Liver (tissue), 9 donors: ENCODE data around the gene SRGAP1. TPM values are rescaled to one million over a fixed set of nuclear protein-coding genes. Genes with fewer than 3 reads are reported as not detected.
A peak's percentile ranks its signal among the peaks of the same experiment; 100 is the strongest.

Source experiments
- DNase-seq: peaks from one replicate; pipeline ENCODE4 v3.0.0-alpha.2; 2017; ENCODE audit warnings: low spot score
- H3K27ac ChIP-seq, 2 donors: one replicate each; pipeline ENCODE4 v1.7.0; 2013; ENCODE audit warnings: inconsistent platforms in 2 of 2, low read length in 2 of 2, control low read depth in 1 of 2, low read depth in 1 of 2, mild to moderate bottlenecking in 1 of 2
- H3K27me3 ChIP-seq, 4 donors: one replicate each; pipeline versions ENCODE4 v1.6.1 to v1.7.0; 2013; ENCODE audit warnings: low read length in 3 of 4, inconsistent platforms in 1 of 4, mild to moderate bottlenecking in 1 of 4, moderate library complexity in 1 of 4; ENCODE audit not compliant: control insufficient read depth in 4 of 4, insufficient read depth in 4 of 4
- H3K36me3 ChIP-seq, 4 donors: one replicate each; pipeline versions ENCODE4 v1.6.1 to v1.7.0; 2013; ENCODE audit warnings: low read length in 3 of 4, mild to moderate bottlenecking in 3 of 4, low read depth in 1 of 4, moderate library complexity in 1 of 4; ENCODE audit not compliant: control insufficient read depth in 4 of 4, insufficient read depth in 3 of 4
- H3K4me1 ChIP-seq, 4 donors: one replicate each; pipeline versions ENCODE4 v1.6.1 to v1.7.0; 2013; ENCODE audit warnings: low read length in 3 of 4, mild to moderate bottlenecking in 3 of 4, moderate library complexity in 1 of 4; ENCODE audit not compliant: control insufficient read depth in 4 of 4, insufficient read depth in 4 of 4
- H3K4me3 ChIP-seq, 3 donors: one replicate each; pipeline versions ENCODE4 v1.6.1 to v1.7.0; 2013; ENCODE audit warnings: low read length in 3 of 3, control low read depth in 1 of 3, low read depth in 1 of 3, mild to moderate bottlenecking in 1 of 3
- H3K9ac ChIP-seq, 2 donors: one replicate each; pipeline ENCODE4 v1.7.0; 2013; ENCODE audit warnings: low read length in 2 of 2, mild to moderate bottlenecking in 2 of 2, moderate library complexity in 2 of 2, control low read depth in 1 of 2, low read depth in 1 of 2
- H3K9me3 ChIP-seq, 4 donors: one replicate each; pipeline versions ENCODE4 v1.6.1 to v1.7.0; 2013; ENCODE audit warnings: low read length in 3 of 4; ENCODE audit not compliant: control insufficient read depth in 4 of 4
- EGR1 ChIP-seq, 2 donors: IDR thresholded peaks; 2 replicates each; pipeline ENCODE4 v1.6.1; 2016 to 2018; ENCODE audit warnings: antibody characterized with exemption in 2 of 2, low read depth in 2 of 2
- FOXA1 ChIP-seq: IDR thresholded peaks from 2 replicates; pipeline ENCODE4 v1.6.1; 2016; ENCODE audit warnings: antibody characterized with exemption
- GABPA ChIP-seq, 2 donors: IDR thresholded peaks in 1 of 2; conservative IDR thresholded peaks in 1 of 2; 2 replicates each; pipeline ENCODE4 v1.6.1; 2016; ENCODE audit warnings: antibody characterized with exemption in 2 of 2, mild to moderate bottlenecking in 1 of 2, moderate library complexity in 1 of 2
- HNF4A ChIP-seq, 2 donors: conservative IDR thresholded peaks; 2 replicates each; pipeline ENCODE4 v1.6.1; 2016; ENCODE audit warnings: antibody characterized with exemption in 2 of 2, mild to moderate bottlenecking in 2 of 2
- HNF4G ChIP-seq: IDR thresholded peaks from 2 replicates; pipeline ENCODE4 v1.6.1; 2016; ENCODE audit warnings: antibody characterized with exemption
- RAD21 ChIP-seq, 2 donors: IDR thresholded peaks; 2 replicates each; pipeline ENCODE4 v1.6.1; 2016; ENCODE audit warnings: antibody characterized with exemption in 2 of 2, mild to moderate bottlenecking in 2 of 2
- YY1 ChIP-seq: IDR thresholded peaks from 2 replicates; pipeline ENCODE4 v1.6.1; 2016; ENCODE audit warnings: antibody characterized with exemption, mild to moderate bottlenecking
- WGBS: extraction: QIAGEN DNeasy Blood & Tissue Kit; methylation state at CpG from one replicate; pipeline ENCODE4 v1.1.7; 2013; 5-methylcytosine and 5-hydroxymethylcytosine counted together
- polyA plus RNA-seq, 2 donors: library from polyadenylated mRNA; stranded (reverse) in 1 of 2; unstranded in 1 of 2; fragments of 200-250 nt in 1 of 2; fragments of >200 nt in 1 of 2; fragmentation: Nextera tagmentation in 1 of 2; extraction: Ambion mirVana in 1 of 2; gene quantifications; one replicate each; pipeline versions ENCODE4 v1.2.1 to v1.2.3, GENCODE V29; 2013 to 2015
- total RNA-seq, 2 donors: library from RNA; depleted of rRNA; stranded (reverse); fragments of >200 nt; gene quantifications; one replicate each; pipeline ENCODE4 v1.2.3, GENCODE V29; 2014
- TF ChIP-seq, protein P1 (sequence below): IDR thresholded peaks from 2 replicates; pipeline ENCODE4 v1.6.1; 2016; ENCODE audit warnings: antibody characterized with exemption
- TF ChIP-seq, protein P2 (sequence below): IDR thresholded peaks from 2 replicates; pipeline ENCODE4 v1.6.1; 2016; ENCODE audit warnings: antibody characterized with exemption, mild to moderate bottlenecking
- TF ChIP-seq, protein P3 (sequence below): fragments of 150-350 bp; IDR thresholded peaks from 2 replicates; pipeline ENCODE4 v1.5.1; 2017; ENCODE audit warnings: improper control_type of control experiment, low read depth, low read length; ENCODE audit not compliant: missing input control
- donor health status: healthy.
- donor health status: healthy.
- donor health status: healthy.
- donor health status: healthy.
- donor health status: healthy.

Gene SRGAP1
- total and polyA plus RNA-seq, 4 donors, result 0.28 to 1.3 (median 0.85) TPM

DNA sequence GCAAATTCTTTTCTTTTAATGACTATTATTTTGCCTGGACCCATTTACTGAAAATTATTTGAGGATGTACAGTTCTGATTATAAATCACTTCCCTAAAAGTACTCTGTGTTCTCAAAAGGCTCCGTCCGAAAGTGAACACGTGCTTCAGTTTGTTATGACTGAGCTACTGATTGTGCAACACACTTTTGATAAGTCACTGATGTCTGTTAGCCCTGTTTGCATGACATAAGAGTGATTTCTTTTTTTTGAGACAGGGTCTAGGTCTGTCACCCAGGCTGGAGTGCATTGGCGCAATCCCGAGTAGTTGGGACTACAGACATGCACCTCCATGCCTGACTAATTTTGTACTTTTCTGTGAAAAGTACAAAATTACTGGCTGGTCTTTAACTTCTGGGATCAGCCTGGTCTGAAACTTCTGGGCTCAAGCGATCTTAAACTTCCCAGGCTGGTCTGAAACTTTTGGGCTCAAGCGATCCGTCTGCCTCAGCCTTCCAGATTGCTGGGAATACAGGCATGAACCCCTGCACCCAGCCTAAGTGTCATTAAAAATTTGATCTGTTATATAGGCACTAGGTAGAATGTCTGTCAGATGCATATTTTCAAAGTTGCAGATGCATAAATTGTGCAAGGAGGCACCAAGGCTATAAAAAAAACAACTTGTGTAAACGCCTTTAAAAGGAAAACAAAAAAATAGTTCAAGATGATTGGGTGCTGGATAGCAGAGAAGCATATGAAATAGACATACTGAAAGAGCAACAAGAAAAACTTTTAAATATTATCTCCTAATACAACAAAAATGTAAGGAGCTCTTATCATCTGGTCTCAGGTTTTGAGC lies 111.5 kb downstream of the SRGAP1 start (continued):
- TF ChIP-seq, protein P1, sequence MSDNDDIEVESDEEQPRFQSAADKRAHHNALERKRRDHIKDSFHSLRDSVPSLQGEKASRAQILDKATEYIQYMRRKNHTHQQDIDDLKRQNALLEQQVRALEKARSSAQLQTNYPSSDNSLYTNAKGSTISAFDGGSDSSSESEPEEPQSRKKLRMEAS, result peak; percentile 42

DNA sequence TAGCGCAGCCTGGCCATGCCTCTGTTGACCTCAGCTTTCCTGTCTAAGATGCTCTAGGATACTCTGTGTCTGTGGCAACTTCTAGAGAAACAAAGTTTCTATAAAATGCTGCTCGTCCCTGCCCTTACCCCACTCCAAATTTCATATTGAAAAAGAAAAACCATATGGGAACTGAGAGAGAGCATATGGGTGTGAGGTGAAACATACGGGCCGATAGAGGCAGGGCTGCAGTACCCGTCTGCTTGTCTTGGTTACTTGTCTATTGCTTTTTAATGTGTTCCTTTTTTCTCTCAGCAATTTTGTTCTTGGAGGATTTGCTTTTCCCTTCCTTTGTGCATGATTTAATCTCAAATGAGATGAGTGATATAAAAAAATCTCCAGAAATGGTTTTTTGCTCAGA lies 113.0 kb downstream of the SRGAP1 start:
- WGBS, result 93% methylated on average over 5 of the region's 5 CpGs
- Histone ChIP-seq H3K27me3 (no peaks in the 10 kb centered on the region), H3K36me3 (no peaks in the 10 kb centered on the region), H3K4me3 (no peak overlapping the region), H3K4me1 (peaks cover 0 to 9% (median 5%) of the 10 kb centered on the region in 4 donors), H3K27ac (no peak overlapping the region), H3K9ac (no peak overlapping the region), H3K9me3 (no peaks in the 10 kb centered on the region)
- TF ChIP-seq YY1, result no peak
- no peak for TF ChIP-seq RAD21 (IDR thresholded peaks at IDR 0.05)
- no peak for TF ChIP-seq HNF4A (conservative IDR thresholded peaks at IDR 0.05)
- DNase-seq, result no peak

DNA sequence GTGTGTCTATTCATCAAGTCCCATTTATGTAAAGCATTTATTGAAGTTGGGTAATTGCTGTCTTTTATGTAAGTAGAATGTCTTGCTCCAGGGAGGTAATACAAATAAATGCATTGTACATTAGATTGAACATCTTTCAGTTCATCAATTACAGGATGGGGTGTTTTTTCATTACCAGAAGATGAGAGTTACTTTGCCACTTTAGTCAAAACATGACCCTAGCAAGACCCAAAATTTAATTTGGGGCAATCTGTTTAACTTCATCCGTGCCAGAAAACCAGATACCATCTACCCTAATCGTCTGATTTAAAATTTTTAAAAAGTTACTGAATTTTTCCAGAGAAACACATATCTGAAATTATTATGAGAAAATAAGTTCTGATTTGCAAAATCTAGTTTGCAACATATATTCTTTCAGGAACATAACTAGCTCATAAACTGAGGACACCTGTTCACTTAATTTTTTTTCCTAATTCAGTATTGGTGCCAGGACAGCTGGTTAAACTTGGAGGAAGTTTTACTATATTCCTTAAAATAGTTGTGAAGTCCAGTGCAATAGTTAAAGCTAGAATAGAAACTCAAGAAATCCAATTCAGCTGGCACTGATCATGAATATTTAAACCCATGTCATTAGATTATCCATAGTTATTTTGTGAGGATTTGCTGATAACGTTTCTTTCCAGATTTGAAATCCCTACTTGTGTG lies 114.5 kb downstream of the SRGAP1 start:
- no peak for DNase-seq
- WGBS, result 75% methylated on average over 3 of the region's 3 CpGs
- TF ChIP-seq, protein P2, sequence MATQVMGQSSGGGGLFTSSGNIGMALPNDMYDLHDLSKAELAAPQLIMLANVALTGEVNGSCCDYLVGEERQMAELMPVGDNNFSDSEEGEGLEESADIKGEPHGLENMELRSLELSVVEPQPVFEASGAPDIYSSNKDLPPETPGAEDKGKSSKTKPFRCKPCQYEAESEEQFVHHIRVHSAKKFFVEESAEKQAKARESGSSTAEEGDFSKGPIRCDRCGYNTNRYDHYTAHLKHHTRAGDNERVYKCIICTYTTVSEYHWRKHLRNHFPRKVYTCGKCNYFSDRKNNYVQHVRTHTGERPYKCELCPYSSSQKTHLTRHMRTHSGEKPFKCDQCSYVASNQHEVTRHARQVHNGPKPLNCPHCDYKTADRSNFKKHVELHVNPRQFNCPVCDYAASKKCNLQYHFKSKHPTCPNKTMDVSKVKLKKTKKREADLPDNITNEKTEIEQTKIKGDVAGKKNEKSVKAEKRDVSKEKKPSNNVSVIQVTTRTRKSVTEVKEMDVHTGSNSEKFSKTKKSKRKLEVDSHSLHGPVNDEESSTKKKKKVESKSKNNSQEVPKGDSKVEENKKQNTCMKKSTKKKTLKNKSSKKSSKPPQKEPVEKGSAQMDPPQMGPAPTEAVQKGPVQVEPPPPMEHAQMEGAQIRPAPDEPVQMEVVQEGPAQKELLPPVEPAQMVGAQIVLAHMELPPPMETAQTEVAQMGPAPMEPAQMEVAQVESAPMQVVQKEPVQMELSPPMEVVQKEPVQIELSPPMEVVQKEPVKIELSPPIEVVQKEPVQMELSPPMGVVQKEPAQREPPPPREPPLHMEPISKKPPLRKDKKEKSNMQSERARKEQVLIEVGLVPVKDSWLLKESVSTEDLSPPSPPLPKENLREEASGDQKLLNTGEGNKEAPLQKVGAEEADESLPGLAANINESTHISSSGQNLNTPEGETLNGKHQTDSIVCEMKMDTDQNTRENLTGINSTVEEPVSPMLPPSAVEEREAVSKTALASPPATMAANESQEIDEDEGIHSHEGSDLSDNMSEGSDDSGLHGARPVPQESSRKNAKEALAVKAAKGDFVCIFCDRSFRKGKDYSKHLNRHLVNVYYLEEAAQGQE, result no peak
- TF ChIP-seq, protein P3, sequence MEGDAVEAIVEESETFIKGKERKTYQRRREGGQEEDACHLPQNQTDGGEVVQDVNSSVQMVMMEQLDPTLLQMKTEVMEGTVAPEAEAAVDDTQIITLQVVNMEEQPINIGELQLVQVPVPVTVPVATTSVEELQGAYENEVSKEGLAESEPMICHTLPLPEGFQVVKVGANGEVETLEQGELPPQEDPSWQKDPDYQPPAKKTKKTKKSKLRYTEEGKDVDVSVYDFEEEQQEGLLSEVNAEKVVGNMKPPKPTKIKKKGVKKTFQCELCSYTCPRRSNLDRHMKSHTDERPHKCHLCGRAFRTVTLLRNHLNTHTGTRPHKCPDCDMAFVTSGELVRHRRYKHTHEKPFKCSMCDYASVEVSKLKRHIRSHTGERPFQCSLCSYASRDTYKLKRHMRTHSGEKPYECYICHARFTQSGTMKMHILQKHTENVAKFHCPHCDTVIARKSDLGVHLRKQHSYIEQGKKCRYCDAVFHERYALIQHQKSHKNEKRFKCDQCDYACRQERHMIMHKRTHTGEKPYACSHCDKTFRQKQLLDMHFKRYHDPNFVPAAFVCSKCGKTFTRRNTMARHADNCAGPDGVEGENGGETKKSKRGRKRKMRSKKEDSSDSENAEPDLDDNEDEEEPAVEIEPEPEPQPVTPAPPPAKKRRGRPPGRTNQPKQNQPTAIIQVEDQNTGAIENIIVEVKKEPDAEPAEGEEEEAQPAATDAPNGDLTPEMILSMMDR, result no peak
- TF ChIP-seq YY1 (no peak), HNF4G (no peak), EGR1 (IDR thresholded peaks at IDR 0.05; ENCODE audit: low read depth in 2 of 2) (no peak), FOXA1 (no peak), GABPA (IDR thresholded peaks at IDR 0.05 in 1 of 2, conservative IDR thresholded peaks at IDR 0.05 in 1 of 2) (no peak)
- H3K27me3 ChIP-seq, result no peaks in the 10 kb centered on the region
- H3K4me3 ChIP-seq, result no peak overlapping the region
- no peaks in the 10 kb centered on the region for H3K36me3 ChIP-seq
- H3K27ac ChIP-seq, result no peak overlapping the region
- no peak overlapping the region for H3K9ac ChIP-seq
- H3K4me1 ChIP-seq, result peaks cover 0 to 9% (median 5%) of the 10 kb centered on the region in 4 donors
- no peaks in the 10 kb centered on the region for H3K9me3 ChIP-seq
